HL-60 (cell line): Measurements from ENCODE around the gene PTPRB.

Experiments used
- DNase-seq, 2 experiments: peaks; one replicate each; pipeline ENCODE4 v3.0.0-alpha.2; 2010 to 2020; ENCODE audit warnings: low read depth in 1 of 2, low spot score in 1 of 2
- H3K27ac ChIP-seq: fragments of 250-450 bp; sonication (Bioruptor Pico); replicated peaks from 2 replicates; pipeline ENCODE4 v1.5.1; 2020; ENCODE audit warnings: mild to moderate bottlenecking, moderate library complexity
- H3K27me3 ChIP-seq: fragments of 250-450 bp; sonication (Bioruptor Pico); 2 replicates; pipeline ENCODE4 v1.5.1; 2021; ENCODE audit warnings: mild to moderate bottlenecking, moderate library complexity; ENCODE audit not compliant: insufficient read depth, poor library complexity, severe bottlenecking
- H3K4me3 ChIP-seq: replicated peaks from 2 replicates; pipeline ENCODE4 v1.5.1; 2011; ENCODE audit warnings: mild to moderate bottlenecking, control low read depth, low read length; ENCODE audit not compliant: insufficient read depth
- CTCF ChIP-seq: IDR thresholded peaks from one replicate; pipeline ENCODE4 v1.5.1; 2011; ENCODE audit warnings: low read length, control low read depth, inconsistent platforms; ENCODE audit not compliant: insufficient read depth
- GABPA ChIP-seq: IDR thresholded peaks from 2 replicates; pipeline ENCODE4 v1.6.1; 2012; ENCODE audit warnings: low read depth
- POLR2AphosphoS5 ChIP-seq: IDR thresholded peaks from 2 replicates; pipeline ENCODE4 v1.6.1; 2012; ENCODE audit warnings: low read depth
- REST ChIP-seq: IDR thresholded peaks from 2 replicates; pipeline ENCODE4 v1.6.1; 2012; ENCODE audit warnings: low read depth; ENCODE audit not compliant: insufficient replicate concordance
- SPI1 ChIP-seq: IDR thresholded peaks from 2 replicates; pipeline ENCODE4 v1.6.1; 2012; ENCODE audit warnings: low read depth, mild to moderate bottlenecking, borderline replicate concordance

PTPRB gene

GRCh38 chr12:70661466-70662161 lies 24.4 kb upstream of the PTPRB start:
- Histone ChIP-seq H3K27me3 (no peaks in the 10 kb centered on the region), H3K27ac (no peak overlapping the region), H3K4me3 (no peak overlapping the region)
- DNase-seq = no peak
- TF ChIP-seq REST = no peak
- TF ChIP-seq SPI1 = no peak
- no peak for TF ChIP-seq POLR2AphosphoS5
- TF ChIP-seq GABPA = no peak
- TF ChIP-seq CTCF = no peak

GRCh38 chr12:70660620-70661219 lies 23.5 kb upstream of the PTPRB start:
- Histone ChIP-seq H3K4me3 (no peak overlapping the region), H3K27me3 (no peaks in the 10 kb centered on the region), H3K27ac (no peak overlapping the region)
- TF ChIP-seq SPI1 = no peak
- no peak for TF ChIP-seq POLR2AphosphoS5
- no peak for DNase-seq

- Histone ChIP-seq H3K27ac (no peak overlapping the region), H3K4me3 (no peak overlapping the region), H3K27me3 (no peaks in the 10 kb centered on the region)
- no peak for DNase-seq
- no peak for TF ChIP-seq SPI1
- TF ChIP-seq POLR2AphosphoS5 = no peak
- no peak for TF ChIP-seq CTCF
- no peak for TF ChIP-seq REST
- TF ChIP-seq GABPA = no peak
Measured at GRCh38 chr12:70660002-70660604, 22.9 kb upstream of the PTPRB start.

GRCh38 chr12:70659077-70659606 lies 21.9 kb upstream of the PTPRB start:
- no peak for DNase-seq
- no peak overlapping the region for H3K27ac ChIP-seq
- no peak overlapping the region for H3K4me3 ChIP-seq
- no peaks in the 10 kb centered on the region for H3K27me3 ChIP-seq
- TF ChIP-seq REST (no peak), SPI1 (no peak)
